Uterus (tissue), 2 donors: ENCODE results near the gene CST4.

ENCODE experiments used
- CTCF ChIP-seq, 4 experiments: fragments of 200-600 bp in 2 of 4; fragments of 450-650 bp in 2 of 4; sonication (generic) in 2 of 4; IDR thresholded peaks; one replicate each; pipeline ENCODE4 v1.5.1; 2016 to 2019; ENCODE audit warnings: antibody characterized with exemption in 4 of 4, mild to moderate bottlenecking in 2 of 4, moderate library complexity in 1 of 4
- POLR2A ChIP-seq, 2 donors: fragments of 450-650 bp; IDR thresholded peaks; one replicate each; pipeline ENCODE4 v1.6.1; 2016; ENCODE audit warnings: antibody characterized with exemption in 2 of 2, mild to moderate bottlenecking in 1 of 2, moderate library complexity in 1 of 2

GRCh38 chr20:23691675-23692074, 2.8 kb upstream of the CST4 start:
- TF ChIP-seq POLR2A (IDR thresholded peaks at IDR 0.05) (no peak), CTCF (IDR thresholded peaks at IDR 0.05) (no peak)
